ENCODE results near the gene OSER1.
"Not testable (repeated sequence)": the region's sequence is repeated elsewhere in the genome, so short reads cannot be mapped to it uniquely, and the experiment has no call there.

OSER1 gene

DNA sequence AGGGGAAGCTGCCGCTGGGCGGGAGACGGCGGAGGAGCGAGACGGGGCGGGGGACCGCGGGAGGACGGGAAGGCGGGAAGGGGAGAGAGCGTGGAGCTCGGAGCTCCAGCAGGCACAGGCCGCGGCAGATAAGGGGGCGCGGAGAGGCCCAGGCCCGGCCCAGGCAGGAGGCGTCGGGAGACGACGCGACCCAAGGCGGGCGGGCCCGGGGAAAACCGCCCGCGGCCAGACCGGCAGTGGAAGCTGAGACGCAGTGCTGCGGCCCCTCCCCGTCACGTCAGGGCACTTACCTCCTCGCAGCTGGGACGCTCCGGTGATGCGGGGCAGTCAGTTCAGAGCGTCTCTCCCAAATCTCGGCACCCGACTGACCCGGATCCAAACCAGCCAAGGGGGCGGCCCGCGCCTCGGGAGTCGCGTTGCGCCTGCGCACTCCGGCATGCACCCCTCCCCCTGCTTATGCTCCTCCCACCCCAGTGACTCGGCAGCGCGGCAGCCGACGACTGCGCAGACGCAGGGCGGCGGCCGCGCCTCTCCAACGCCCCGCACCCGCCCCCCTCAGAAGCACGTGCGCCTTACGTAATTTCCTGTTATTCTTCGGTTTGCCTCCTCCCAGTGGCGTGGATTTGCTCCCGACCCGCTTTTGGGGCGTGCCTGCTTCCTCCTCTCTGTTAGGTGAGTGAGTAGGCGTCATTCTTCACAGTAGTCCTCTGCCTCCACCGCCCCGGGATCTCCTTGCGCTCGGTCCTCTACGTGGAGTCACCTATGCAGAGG lies at the start of gene OSER1:
OSER1 (minus strand) TSS at position 366 of the 771 bp plus-strand sequence. CDS start 3,814 bp downstream, outside the sequence.
- peak; percentile 96 to 98 for DNase-seq

DNA sequence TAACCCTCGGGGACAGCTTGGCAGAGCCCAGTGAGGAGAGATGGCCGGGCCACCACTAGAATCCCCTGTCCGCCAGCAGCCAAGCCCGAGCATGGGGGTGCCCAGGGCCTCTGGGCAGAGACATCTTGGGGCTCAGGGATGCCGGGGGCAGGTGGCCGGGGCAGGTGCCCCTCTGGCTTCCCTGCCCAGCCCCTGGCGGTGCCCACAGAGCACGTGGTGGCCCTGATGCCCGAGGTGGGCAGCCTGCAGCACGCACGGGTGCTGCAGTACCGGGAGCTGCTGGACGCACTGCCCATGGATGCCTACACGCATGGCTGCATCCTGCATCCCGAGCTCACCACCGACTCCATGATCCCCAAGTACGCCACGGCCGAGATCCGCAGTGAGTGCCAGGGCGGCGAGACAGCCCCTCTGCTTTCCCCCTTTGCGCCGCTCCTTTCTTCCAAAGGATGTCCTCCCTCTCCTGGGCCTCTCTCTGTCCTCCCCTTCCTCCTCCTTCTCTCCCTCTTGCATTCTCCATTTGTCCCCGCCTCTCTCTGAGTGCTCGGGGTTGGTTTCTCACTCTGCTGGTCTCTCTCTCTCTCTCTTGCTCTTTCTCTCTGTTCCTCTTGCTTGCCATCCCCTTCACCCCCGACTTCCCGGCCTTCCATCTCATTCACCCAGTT lies 47.8 kb upstream of the OSER1 start:
- DNase-seq = no peak

GRCh38 chr20:44256961-44257360 lies 46.4 kb upstream of the OSER1 start:
- DNase-seq = no peak

- DNase-seq = no peak
Measured at GRCh38 chr20:44255942-44256341, 45.4 kb upstream of the OSER1 start.

GRCh38 chr20:44254073-44254472 lies 43.5 kb upstream of the OSER1 start:
- no peak for DNase-seq

GRCh38 chr20:44253528-44253927 lies 43.0 kb upstream of the OSER1 start:
- no peak for DNase-seq

DNA sequence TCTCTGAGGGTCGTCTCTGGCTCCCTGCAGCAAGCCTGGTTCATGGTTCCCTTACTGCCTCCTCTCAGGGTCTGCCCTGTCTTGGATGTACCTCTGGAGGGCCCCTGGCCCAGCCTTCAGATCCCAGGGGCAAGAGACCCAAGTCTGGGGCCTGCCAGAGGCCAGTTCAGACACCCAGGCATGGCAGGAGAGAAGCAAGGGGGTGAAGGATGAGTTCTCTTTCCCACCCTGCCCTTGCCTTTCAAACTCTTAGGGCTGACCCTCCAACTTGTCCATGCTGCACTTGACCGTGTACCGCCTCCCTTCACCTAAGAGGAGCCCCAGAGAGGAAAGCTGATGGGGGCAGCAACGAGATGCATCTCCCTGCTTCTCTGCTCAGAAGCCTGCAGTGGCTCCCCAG lies 40.7 kb upstream of the OSER1 start:
- no peak for DNase-seq

GRCh38 chr20:44248410-44248759 lies 37.8 kb upstream of the OSER1 start:
- no peak for DNase-seq

DNA sequence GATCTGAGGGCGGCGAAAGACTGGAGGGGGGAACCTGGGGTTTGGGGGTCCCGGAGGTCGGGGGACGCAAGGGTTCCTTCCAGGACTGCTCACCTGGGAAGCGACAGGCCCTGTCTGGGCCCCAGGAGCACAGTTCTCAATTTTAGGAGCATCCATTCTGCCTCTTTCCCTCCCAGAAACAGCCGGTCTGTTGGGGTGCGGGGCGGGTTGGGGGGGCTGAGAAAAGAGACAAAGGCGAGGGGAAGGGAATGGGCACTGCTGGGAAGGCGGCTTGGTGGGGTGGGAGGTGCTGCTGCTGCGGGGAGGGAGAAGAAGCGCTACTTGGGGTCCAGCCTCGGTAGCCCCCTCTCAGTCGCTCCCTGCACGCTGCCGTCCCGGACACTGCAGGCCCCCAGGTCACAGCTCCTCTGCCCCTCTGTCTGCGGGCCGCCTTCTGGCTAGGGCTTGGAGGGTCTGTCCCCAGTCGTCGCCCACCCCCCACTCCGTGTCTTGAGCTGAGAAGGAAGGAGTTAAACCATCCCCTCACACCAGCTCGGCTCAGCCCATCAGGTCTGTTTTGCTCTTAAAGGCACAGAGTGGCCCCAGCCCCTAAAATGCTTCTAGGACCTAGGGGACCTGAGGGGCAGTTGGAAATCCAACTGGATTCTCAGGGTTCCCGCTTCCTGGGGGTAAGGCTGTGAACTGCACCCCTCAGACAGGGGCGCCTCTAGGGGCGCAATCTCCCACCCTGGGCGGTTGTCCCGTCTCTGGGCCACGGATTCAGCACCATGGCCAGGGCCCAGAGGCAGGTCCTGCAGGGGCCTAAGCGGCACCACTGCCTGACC lies 37.2 kb upstream of the OSER1 start:
- peak; percentile 20 to 35 for DNase-seq

DNA sequence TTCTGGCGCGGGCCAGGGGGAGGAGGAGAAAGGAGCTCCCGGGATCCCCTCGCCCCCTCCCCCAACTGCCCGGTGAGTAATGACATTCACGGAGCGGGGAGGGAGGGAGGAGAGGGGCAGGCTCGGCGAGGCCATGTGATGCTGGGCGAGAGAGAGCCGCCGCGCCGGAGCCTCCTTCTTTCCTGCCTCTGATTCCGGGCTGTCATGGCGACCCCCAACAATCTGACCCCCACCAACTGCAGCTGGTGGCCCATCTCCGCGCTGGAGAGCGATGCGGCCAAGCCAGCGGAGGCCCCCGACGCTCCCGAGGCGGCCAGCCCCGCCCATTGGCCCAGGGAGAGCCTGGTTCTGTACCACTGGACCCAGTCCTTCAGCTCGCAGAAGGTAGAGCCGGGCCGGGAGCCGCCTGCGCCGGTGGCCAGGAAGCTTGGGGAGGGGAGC lies 36.6 kb upstream of the OSER1 start, which contains the start of gene GDAP1L1:
GDAP1L1 (plus strand) TSS at position 178 of the 441 bp plus-strand sequence; CDS start at position 205, 27 bp downstream.
- DNase-seq = no peak

DNA sequence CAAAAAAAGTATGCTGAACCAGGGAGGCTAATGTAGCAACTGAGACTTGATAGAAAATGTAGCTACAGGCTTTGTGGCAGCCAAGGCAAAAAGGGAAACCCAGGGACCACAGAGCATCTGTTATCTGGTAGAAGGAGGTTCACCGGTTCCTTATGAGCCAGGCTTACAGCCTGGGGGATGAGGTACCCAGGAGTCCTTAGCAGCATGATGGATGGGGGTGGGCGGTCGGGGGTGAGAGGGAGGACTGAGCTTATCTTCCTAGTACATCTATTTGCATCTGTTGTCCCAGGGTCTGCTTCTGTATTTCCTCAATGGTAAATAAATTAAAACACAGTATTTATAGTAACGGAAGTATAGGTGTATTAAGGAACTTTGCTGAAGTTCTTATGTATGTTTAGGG lies 35.4 kb upstream of the OSER1 start:
- DNase-seq = no peak

GRCh38 chr20:44241796-44242195 lies 31.2 kb upstream of the OSER1 start:
- no peak for DNase-seq

GRCh38 chr20:44236840-44237239 lies 26.3 kb upstream of the OSER1 start:
- DNase-seq = not testable (repeated sequence)

GRCh38 chr20:44235702-44236101 lies 25.1 kb upstream of the OSER1 start:
- DNase-seq = no peak

- no peak for DNase-seq
Measured at GRCh38 chr20:44234566-44235317, 24.2 kb upstream of the OSER1 start.

- no peak for DNase-seq
Measured at GRCh38 chr20:44233436-44234016, 23.0 kb upstream of the OSER1 start.

DNA sequence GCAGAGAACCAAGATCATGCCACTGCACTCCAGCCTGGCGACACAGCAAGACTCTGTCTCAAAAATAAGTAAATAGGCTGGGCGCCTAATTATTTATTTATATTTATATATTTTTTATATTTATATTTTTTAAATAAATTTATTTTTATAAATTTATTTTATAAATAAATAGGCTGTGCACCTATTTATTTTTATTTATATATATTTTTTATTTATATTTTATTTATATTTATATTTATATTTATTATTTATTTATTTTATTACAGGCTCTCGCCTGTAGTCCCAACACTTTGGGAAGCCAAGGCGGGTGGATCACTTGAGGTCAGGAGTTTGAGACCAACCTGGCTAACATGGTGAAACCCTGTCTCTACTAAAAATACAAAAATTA lies 21.9 kb upstream of the OSER1 start:
- DNase-seq = not testable (repeated sequence)

DNA sequence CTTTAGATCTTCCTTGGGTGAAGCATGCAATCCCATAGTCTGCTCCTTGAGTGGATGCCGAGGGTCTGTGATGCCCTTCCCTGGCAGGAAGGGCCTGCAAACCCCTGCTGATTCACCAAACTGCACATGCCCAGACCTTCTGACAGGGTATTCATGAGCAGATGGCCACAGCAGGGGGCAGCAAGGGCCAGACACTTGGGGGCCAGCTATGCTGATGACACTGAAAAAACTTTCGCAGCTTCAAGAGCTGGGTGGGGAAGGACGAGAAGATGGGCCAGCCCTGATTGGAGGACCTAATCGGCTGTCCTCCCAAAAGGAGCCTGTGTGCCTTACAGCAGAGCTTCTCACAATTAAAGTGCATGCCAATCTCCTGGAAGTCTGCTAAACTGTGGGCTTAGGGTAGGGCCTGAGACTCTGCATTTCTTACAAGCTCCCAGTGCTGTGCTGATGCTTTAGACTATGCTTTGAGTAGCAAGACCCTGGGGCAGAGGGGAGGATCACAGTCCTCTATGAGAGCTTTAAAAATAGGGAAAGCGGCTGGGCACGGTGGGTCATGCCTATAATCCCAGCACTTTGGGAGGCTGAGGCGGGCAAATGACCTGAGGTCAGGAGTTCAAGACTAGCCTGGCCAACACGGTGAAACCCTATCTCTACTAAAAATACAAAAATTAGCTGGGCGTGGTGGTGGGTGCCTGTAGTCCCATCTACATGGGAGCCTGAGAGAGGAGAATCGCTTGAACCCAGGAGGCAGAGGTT lies 21.3 kb upstream of the OSER1 start:
- DNase-seq = no peak

GRCh38 chr20:44231193-44231592 lies 20.6 kb upstream of the OSER1 start:
- no peak for DNase-seq

GRCh38 chr20:44228465-44229258 lies 18.1 kb upstream of the OSER1 start:
- DNase-seq = no peak

- DNase-seq = no peak
Measured at GRCh38 chr20:44224637-44225036, 14.1 kb upstream of the OSER1 start.
